8988T (cell line): Measurements from ENCODE around the gene ITGA3.

Source experiments
- DNase-seq: peaks from one replicate; pipeline ENCODE4 v3.0.0; 2011

ITGA3 gene

GRCh38 chr17:50096758-50097157 lies 40.8 kb downstream of the ITGA3 start:
- DNase-seq, result no peak

GRCh38 chr17:50097455-50097854 lies 41.5 kb downstream of the ITGA3 start:
- DNase-seq, result no peak

GRCh38 chr17:50097926-50098325 lies 42.0 kb downstream of the ITGA3 start:
- DNase-seq, result no peak

GRCh38 chr17:50098583-50098982 lies 42.7 kb downstream of the ITGA3 start:
- DNase-seq, result no peak

- no peak for DNase-seq
These were observed 43.1 kb downstream of the ITGA3 start for GRCh38 chr17:50099003-50099402.

GRCh38 chr17:50100480-50100883 lies 44.6 kb downstream of the ITGA3 start:
- DNase-seq, result no peak

GRCh38 chr17:50100921-50101345 lies 45.0 kb downstream of the ITGA3 start:
- DNase-seq, result no peak

GRCh38 chr17:50101346-50102163 lies 45.6 kb downstream of the ITGA3 start:
- DNase-seq, result no peak

- DNase-seq, result no peak
These were observed 46.5 kb downstream of the ITGA3 start for GRCh38 chr17:50102164-50102991.

GRCh38 chr17:50103252-50103651 lies 47.3 kb downstream of the ITGA3 start:
- no peak for DNase-seq

GRCh38 chr17:50103941-50104340 lies 48.0 kb downstream of the ITGA3 start:
- DNase-seq, result no peak

GRCh38 chr17:50105811-50106210 lies 49.9 kb downstream of the ITGA3 start:
- DNase-seq, result no peak

GRCh38 chr17:50106393-50107131 lies 50.7 kb downstream of the ITGA3 start:
- no peak for DNase-seq

- DNase-seq, result no peak
These were observed 52.0 kb downstream of the ITGA3 start for GRCh38 chr17:50107790-50108414.

- DNase-seq, result no peak
These were observed 52.6 kb downstream of the ITGA3 start for GRCh38 chr17:50108556-50108955.

GRCh38 chr17:50109207-50109606 lies 53.3 kb downstream of the ITGA3 start:
- DNase-seq, result no peak

- DNase-seq, result no peak
These were observed 53.9 kb downstream of the ITGA3 start for GRCh38 chr17:50109785-50110184.

- no peak for DNase-seq
These were observed 54.9 kb downstream of the ITGA3 start for GRCh38 chr17:50110591-50111349.

GRCh38 chr17:50111673-50112655 lies 56.1 kb downstream of the ITGA3 start:
- DNase-seq, result no peak

GRCh38 chr17:50112694-50113093 lies 56.8 kb downstream of the ITGA3 start:
- DNase-seq, result no peak
